ENCODE measurements around the gene OR51G2. TPM values are rescaled to one million over a fixed set of nuclear protein-coding genes. Genes with fewer than 3 reads are reported as not detected.

OR51G2 gene
- total RNA-seq, 1 experiment from 2014 or later = not detected

DNA sequence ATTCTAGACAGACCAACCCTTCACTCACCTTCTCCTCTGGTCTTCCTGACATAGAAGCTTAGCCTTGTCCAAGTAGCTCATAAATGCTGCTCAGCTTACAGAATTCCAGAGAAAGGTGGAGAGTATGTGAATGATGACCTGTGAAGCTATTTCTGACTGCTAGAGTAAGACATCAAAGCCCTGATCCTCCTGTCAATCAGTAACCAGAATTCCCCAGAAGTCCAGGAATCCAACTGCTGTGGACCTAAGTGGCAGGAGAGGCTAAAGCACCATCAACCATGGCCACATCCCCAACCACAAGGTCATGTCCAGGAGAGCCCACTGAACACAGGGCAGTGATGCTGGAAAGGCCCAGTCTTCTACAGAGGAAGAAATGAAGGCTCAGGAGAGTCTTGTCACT lies 2.6 kb downstream of the OR51G2 start:
- RAD21 ChIA-PET (ENCODE audit: low non-redundant PET in 1 of 2, low total read pairs in 2 of 2, uncharacterized antibody in 2 of 2, unreplicated experiment in 2 of 2) = no interaction called here
- Histone ChIP-seq H3K9me3 (ENCODE audit: control insufficient read depth in 1 of 2, insufficient read depth in 1 of 2, low read depth in 1 of 2, low read length in 2 of 2) (no peaks in the 10 kb centered on the region), H3K4me1 (ENCODE audit: control insufficient read depth in 1 of 2, insufficient read depth in 2 of 2, low read length in 2 of 2) (no peaks in the 10 kb centered on the region), H3K9me2 (ENCODE audit: insufficient read depth) (no peaks in the 10 kb centered on the region; the same call in 1 of the 2 replicates), H3K27me3 (ENCODE audit: insufficient read depth, low read length) (peaks cover 40% of the 10 kb centered on the region), H3K27ac (ENCODE audit: low read depth, low read length) (no peak overlapping the region), H3K9ac (ENCODE audit: low read length) (no peak overlapping the region), H3K79me2 (ENCODE audit: insufficient read depth, low read length) (no peaks in the 10 kb centered on the region), H3K4me3 (replicated peaks in 1 of 2; ENCODE audit: low read depth in 1 of 2, low read length in 2 of 2) (no peak overlapping the region), H4K20me1 (ENCODE audit: insufficient read depth) (no peaks in the 10 kb centered on the region), H3K36me3 (ENCODE audit: control insufficient read depth in 1 of 2, insufficient read depth in 2 of 2, low read length in 2 of 2) (no peaks in the 10 kb centered on the region), H3K4me2 (ENCODE audit: low read length) (no peak overlapping the region), H2AFZ (ENCODE audit: low read depth, low read length, poor library complexity, severe bottlenecking) (no peak overlapping the region)
- BruUV-seq (replicated peaks) = no TSS peak
- CTCF ChIA-PET = no interaction called here
- POLR2A ChIA-PET = no interaction called here
- ATAC-seq (no peak), DNase-seq (ENCODE audit: low read depth, low spot score) (no peak)
- intact Hi-C loops (cut with micrococcal nuclease) = no loop called here
- TF ChIP-seq EZH2phosphoT487 (IDR thresholded peaks at IDR 0.05; ENCODE audit: borderline replicate concordance) (no peak), REST (IDR thresholded peaks at IDR 0.05; ENCODE audit: low read depth) (no peak), EZH2 (IDR thresholded peaks at IDR 0.05) (no peak), TCF7L2 (IDR thresholded peaks at IDR 0.05; ENCODE audit: borderline replicate concordance, extremely low read depth, insufficient read depth, insufficient read length) (no peak), POLR2A (IDR thresholded peaks at IDR 0.05; ENCODE audit: borderline replicate concordance, extremely low read depth, insufficient read depth, insufficient read length) (no peak), CEBPB (IDR thresholded peaks at IDR 0.05; ENCODE audit: low read depth) (no peak)
- TF ChIP-seq, protein P1, sequence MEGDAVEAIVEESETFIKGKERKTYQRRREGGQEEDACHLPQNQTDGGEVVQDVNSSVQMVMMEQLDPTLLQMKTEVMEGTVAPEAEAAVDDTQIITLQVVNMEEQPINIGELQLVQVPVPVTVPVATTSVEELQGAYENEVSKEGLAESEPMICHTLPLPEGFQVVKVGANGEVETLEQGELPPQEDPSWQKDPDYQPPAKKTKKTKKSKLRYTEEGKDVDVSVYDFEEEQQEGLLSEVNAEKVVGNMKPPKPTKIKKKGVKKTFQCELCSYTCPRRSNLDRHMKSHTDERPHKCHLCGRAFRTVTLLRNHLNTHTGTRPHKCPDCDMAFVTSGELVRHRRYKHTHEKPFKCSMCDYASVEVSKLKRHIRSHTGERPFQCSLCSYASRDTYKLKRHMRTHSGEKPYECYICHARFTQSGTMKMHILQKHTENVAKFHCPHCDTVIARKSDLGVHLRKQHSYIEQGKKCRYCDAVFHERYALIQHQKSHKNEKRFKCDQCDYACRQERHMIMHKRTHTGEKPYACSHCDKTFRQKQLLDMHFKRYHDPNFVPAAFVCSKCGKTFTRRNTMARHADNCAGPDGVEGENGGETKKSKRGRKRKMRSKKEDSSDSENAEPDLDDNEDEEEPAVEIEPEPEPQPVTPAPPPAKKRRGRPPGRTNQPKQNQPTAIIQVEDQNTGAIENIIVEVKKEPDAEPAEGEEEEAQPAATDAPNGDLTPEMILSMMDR (IDR thresholded peaks at IDR 0.05 in 2 of 3, conservative IDR thresholded peaks at IDR 0.05 in 1 of 3; ENCODE audit: borderline replicate concordance in 1 of 3, insufficient read depth in 1 of 3, low read depth in 2 of 3, low read length in 2 of 3) = no peak
